Gastroesophageal sphincter (tissue), 4 donors: ENCODE measurements around the gene CAMK1D. TPM values are rescaled to one million over a fixed set of nuclear protein-coding genes. Genes with fewer than 3 reads are reported as not detected.
A peak's percentile ranks its signal among the peaks of the same experiment; 100 is the strongest.

Source experiments
- ATAC-seq: fragments of 150-250 bp; one replicate; pipeline ENCODE4 v1.9.1; 2016; ENCODE audit warnings: mild to moderate bottlenecking, moderate library complexity
- H3K27ac ChIP-seq, 4 donors: fragments of 200-600 bp; sonication (generic) in 3 of 4; 1 replicate in 3 of 4; 2 replicates in 1 of 4; pipeline ENCODE4 v1.5.1; 2016 to 2019
- H3K27me3 ChIP-seq: fragments of 200-600 bp; sonication (generic); one replicate; pipeline ENCODE4 v1.5.1; 2019
- H3K36me3 ChIP-seq, 2 donors: fragments of 200-600 bp; sonication (generic); one replicate each; pipeline ENCODE4 v1.5.1; 2019; ENCODE audit warnings: control low read depth in 1 of 2
- H3K4me1 ChIP-seq, 3 donors: fragments of 200-600 bp; sonication (generic); 1 replicate in 2 of 3; 2 replicates in 1 of 3; pipeline ENCODE4 v1.5.1; 2016 to 2019; ENCODE audit warnings: control low read depth in 2 of 3
- H3K4me3 ChIP-seq, 2 donors: fragments of 200-600 bp; sonication (generic); one replicate each; pipeline ENCODE4 v1.5.1; 2019; ENCODE audit warnings: mild to moderate bottlenecking in 1 of 2, moderate library complexity in 1 of 2
- H3K9me3 ChIP-seq, 3 donors: fragments of 200-600 bp; sonication (generic); one replicate each; pipeline ENCODE4 v1.5.1; 2017 to 2019; ENCODE audit warnings: control low read depth in 2 of 3
- CTCF ChIP-seq, 4 experiments: fragments of 200-600 bp in 2 of 4; fragments of 450-650 bp in 2 of 4; sonication (generic) in 1 of 4; IDR thresholded peaks; one replicate each; pipeline ENCODE4 v1.5.1; 2017 to 2019; ENCODE audit warnings: antibody characterized with exemption in 4 of 4, mild to moderate bottlenecking in 2 of 4, moderate library complexity in 2 of 4
- EP300 ChIP-seq: sonication (generic); formaldehyde crosslinking; IDR thresholded peaks from one replicate; pipeline ENCODE4 v1.6.1; 2017; ENCODE audit warnings: antibody characterized with exemption, mild to moderate bottlenecking
- POLR2A ChIP-seq, 2 donors: fragments of 450-650 bp; IDR thresholded peaks; one replicate each; pipeline ENCODE4 v1.6.1; 2017; ENCODE audit warnings: antibody characterized with exemption in 2 of 2, mild to moderate bottlenecking in 2 of 2, moderate library complexity in 1 of 2
- POLR2AphosphoS5 ChIP-seq: sonication (generic); formaldehyde crosslinking; IDR thresholded peaks from one replicate; pipeline ENCODE4 v1.6.1; 2017; ENCODE audit warnings: antibody characterized with exemption
- WGBS, 2 donors: methylation state at CpG; one replicate each; pipeline ENCODE4 v1.1.5; 2018; ENCODE audit warnings: low coverage in 1 of 2; 5-methylcytosine and 5-hydroxymethylcytosine counted together
- total RNA-seq, 4 donors: library from RNA; depleted of rRNA; stranded (reverse); fragments of >200 nt; gene quantifications; one replicate each; pipeline ENCODE4 v1.1.0, GENCODE V29; 2016

The CAMK1D gene
- total RNA-seq, 4 donors from 2014 or later = 11.6 to 18.3 (median 15.3) TPM

GRCh38 chr10:12405342-12406320, 56.3 kb downstream of the CAMK1D start:
- 52 to 67% methylated on average over 19 to 24 of the region's 24 CpGs for WGBS, 2 donors
- Histone ChIP-seq H3K27me3 (no peaks in the 10 kb centered on the region), H3K4me1 (peaks cover 0 to 10% (median 0%) of the 10 kb centered on the region in 3 donors), H3K36me3 (no peaks in the 10 kb centered on the region), H3K9me3 (no peaks in the 10 kb centered on the region), H3K27ac (peak overlapping the region in 2 of 4 donors; percentile 24 to 45), H3K4me3 (no peak overlapping the region)
- ATAC-seq = no peak
- no peak for TF ChIP-seq EP300
- TF ChIP-seq CTCF (IDR thresholded peaks at IDR 0.05) = no peak
- TF ChIP-seq POLR2AphosphoS5 = no peak
- TF ChIP-seq POLR2A (IDR thresholded peaks at IDR 0.05) = no peak

GRCh38 chr10:12406764-12407400, 57.5 kb downstream of the CAMK1D start:
- Histone ChIP-seq H3K4me3 (no peak overlapping the region), H3K27ac (no peak overlapping the region), H3K9me3 (no peaks in the 10 kb centered on the region), H3K36me3 (no peaks in the 10 kb centered on the region), H3K27me3 (no peaks in the 10 kb centered on the region), H3K4me1 (peaks cover 0 to 10% (median 0%) of the 10 kb centered on the region in 3 donors)
- TF ChIP-seq POLR2A (IDR thresholded peaks at IDR 0.05) (no peak), EP300 (no peak), CTCF (IDR thresholded peaks at IDR 0.05) (no peak), POLR2AphosphoS5 (no peak)
- ATAC-seq = no peak
- 88 to 94% methylated on average over 5 to 7 of the region's 9 CpGs for WGBS, 2 donors

- no peaks in the 10 kb centered on the region for H3K27me3 ChIP-seq
- no peaks in the 10 kb centered on the region for H3K36me3 ChIP-seq
- no peak overlapping the region for H3K27ac ChIP-seq
- H3K4me1 ChIP-seq = peaks cover 0 to 10% (median 0%) of the 10 kb centered on the region in 3 donors
- H3K4me3 ChIP-seq = no peak overlapping the region
- 89% methylated on average over 8 of the region's 8 CpGs; no CpG with 5 or more reads in 1 of the 2 donors for WGBS, 2 donors
- no peaks in the 10 kb centered on the region for H3K9me3 ChIP-seq
- TF ChIP-seq POLR2A (IDR thresholded peaks at IDR 0.05) (no peak), POLR2AphosphoS5 (no peak), CTCF (IDR thresholded peaks at IDR 0.05) (no peak), EP300 (no peak)
- ATAC-seq = no peak
Measured at GRCh38 chr10:12408472-12408871, 59.1 kb downstream of the CAMK1D start.

GRCh38 chr10:12409161-12409560, 59.8 kb downstream of the CAMK1D start:
- WGBS, 2 donors = 88 to 100% methylated on average over 4 to 10 of the region's 11 CpGs
- H3K4me1 ChIP-seq = peaks cover 0 to 16% (median 0%) of the 10 kb centered on the region in 3 donors
- no peaks in the 10 kb centered on the region for H3K36me3 ChIP-seq
- no peaks in the 10 kb centered on the region for H3K27me3 ChIP-seq
- ATAC-seq = no peak
- no peaks in the 10 kb centered on the region for H3K9me3 ChIP-seq
- H3K4me3 ChIP-seq = no peak overlapping the region
- H3K27ac ChIP-seq = no peak overlapping the region
- no peak for TF ChIP-seq POLR2A (IDR thresholded peaks at IDR 0.05)
- no peak for TF ChIP-seq CTCF (IDR thresholded peaks at IDR 0.05)
- no peak for TF ChIP-seq POLR2AphosphoS5
- TF ChIP-seq EP300 = no peak
